ENCODE data around the gene SMC1A.

DNA sequence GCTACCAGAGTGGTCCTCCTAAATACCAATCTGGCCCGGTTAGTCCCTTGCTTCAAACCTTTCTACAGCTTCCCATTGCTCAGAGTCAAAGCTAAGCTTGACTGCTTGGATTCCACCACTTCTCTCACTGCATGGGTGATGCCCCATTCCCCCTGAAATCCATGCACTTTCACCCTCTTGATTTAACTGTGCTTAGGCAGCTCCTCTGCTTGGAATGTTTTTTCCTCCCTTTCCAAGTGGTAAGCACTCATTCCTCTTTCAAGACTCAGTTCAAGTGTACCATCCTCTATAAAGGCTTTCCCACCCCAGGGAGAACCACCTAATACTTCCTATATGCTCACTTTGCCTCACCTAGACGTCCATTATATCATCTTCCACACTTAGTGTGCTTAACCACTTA, 49.1 kb downstream of the SMC1A start:
- TF ChIP-seq CTCF (IDR thresholded peaks at IDR 0.05) (no peak), POLR2A (IDR thresholded peaks at IDR 0.05) (no peak)
